HEK293 (cell line): ENCODE measurements around the gene INPP5A.

Experiments used
- CTCF ChIA-PET: fragments of 350-600 bp; formaldehyde crosslinking; extraction: SDS; loops from one replicate; lab custom pipeline; 2021; ENCODE audit warnings: antibody characterized with exemption; lab: Yijun Ruan, JAX
- POLR2A ChIA-PET: fragments of 300-600 bp; formaldehyde crosslinking; extraction: SDS; loops from one replicate; lab custom pipeline; 2020; ENCODE audit warnings: antibody characterized with exemption, inconsistent platforms; lab: Yijun Ruan, JAX
- H3K27ac ChIP-seq: fragments of 200-500 bp; sonication (Bioruptor generic); 2 replicates; pipeline ENCODE4 v1.5.1; 2014; ENCODE audit warnings: low read depth, low read length, control low read depth, inconsistent platforms; ENCODE audit errors: extremely low read depth
- H3K36me3 ChIP-seq, 2 experiments: fragments of 200-500 bp in 1 of 2; sonication (Bioruptor generic) in 1 of 2; 1 replicate in 1 of 2; 2 replicates in 1 of 2; pipeline ENCODE4 v1.5.1; 2014 to 2017; ENCODE audit warnings: inconsistent platforms in 2 of 2, low read length in 2 of 2; ENCODE audit not compliant: control insufficient read depth in 2 of 2, insufficient read depth in 1 of 2
- H3K4me1 ChIP-seq: fragments of 200-500 bp; sonication (Bioruptor generic); 2 replicates; pipeline ENCODE4 v1.5.1; 2014; ENCODE audit warnings: mild to moderate bottlenecking, low read length, inconsistent platforms; ENCODE audit not compliant: control insufficient read depth, insufficient read depth
- H3K4me3 ChIP-seq: 2 replicates; pipeline ENCODE4 v1.5.1; 2011; ENCODE audit warnings: low read depth, mild to moderate bottlenecking, control low read depth, low read length, moderate library complexity
- H3K9me3 ChIP-seq: fragments of 200-500 bp; sonication (Bioruptor generic); 2 replicates; pipeline ENCODE4 v1.5.1; 2014; ENCODE audit warnings: low read depth, low read length, inconsistent platforms; ENCODE audit not compliant: control insufficient read depth, insufficient read depth
- KLF16 ChIP-seq: fragments of 450-650 bp; formaldehyde crosslinking; IDR thresholded peaks from 2 replicates; pipeline ENCODE4 v1.5.1; 2017; ENCODE audit warnings: missing biosample characterization, missing genetic modification characterization
- SALL2 ChIP-seq: fragments of 450-650 bp; formaldehyde crosslinking; IDR thresholded peaks from 2 replicates; pipeline ENCODE4 v1.5.0; 2017; ENCODE audit warnings: missing biosample characterization, mild to moderate bottlenecking, missing genetic modification characterization, borderline replicate concordance
- SCRT2 ChIP-seq: fragments of 450-650 bp; formaldehyde crosslinking; IDR thresholded peaks from 2 replicates; pipeline ENCODE4 v1.5.1; 2016; ENCODE audit warnings: missing biosample characterization, missing genetic modification characterization
- ZNF138 ChIP-seq: fragments of 450-650 bp; formaldehyde crosslinking; IDR thresholded peaks from 2 replicates; pipeline ENCODE4 v1.5.1; 2016; ENCODE audit warnings: missing biosample characterization, missing genetic modification characterization, borderline replicate concordance
- ZNF169 ChIP-seq: fragments of 450-650 bp; formaldehyde crosslinking; IDR thresholded peaks from 2 replicates; pipeline ENCODE4 v1.5.1; 2016; ENCODE audit warnings: missing biosample characterization, missing genetic modification characterization
- ZNF184 ChIP-seq: fragments of 450-650 bp; IDR thresholded peaks from 2 replicates; pipeline ENCODE4 v1.5.1; 2018; ENCODE audit warnings: missing biosample characterization, mild to moderate bottlenecking, missing genetic modification characterization
- ZNF274 ChIP-seq, 2 experiments: fragments of 200-500 bp in 1 of 2; fragments of 450-650 bp in 1 of 2; sonication (Bioruptor generic) in 1 of 2; formaldehyde crosslinking in 1 of 2; IDR thresholded peaks; 2 replicates each; pipeline versions ENCODE4 v1.5.1 to v1.6.1; 2014 to 2016; ENCODE audit warnings: borderline replicate concordance in 1 of 2, inconsistent platforms in 1 of 2, low read length in 1 of 2, missing biosample characterization in 1 of 2, missing genetic modification characterization in 1 of 2
- ZNF555 ChIP-seq: fragments of 450-650 bp; formaldehyde crosslinking; conservative IDR thresholded peaks from 2 replicates; pipeline ENCODE4 v1.5.1; 2017; ENCODE audit warnings: missing biosample characterization, mild to moderate bottlenecking, missing genetic modification characterization, inconsistent platforms
- ZNF585B ChIP-seq: fragments of 450-650 bp; formaldehyde crosslinking; IDR thresholded peaks from 2 replicates; pipeline ENCODE4 v1.5.1; 2016; ENCODE audit warnings: missing biosample characterization, missing genetic modification characterization
- ZNF658 ChIP-seq: fragments of 450-650 bp; formaldehyde crosslinking; IDR thresholded peaks from 2 replicates; pipeline ENCODE4; 2016; ENCODE audit warnings: missing biosample characterization, missing genetic modification characterization
- ZNF670 ChIP-seq: fragments of 450-650 bp; formaldehyde crosslinking; IDR thresholded peaks from 2 replicates; pipeline ENCODE4 v1.5.1; 2016; ENCODE audit warnings: missing biosample characterization, missing genetic modification characterization, low read depth
- ZNF791 ChIP-seq: fragments of 450-650 bp; formaldehyde crosslinking; IDR thresholded peaks from 2 replicates; pipeline ENCODE4 v1.5.1; 2016; ENCODE audit warnings: missing biosample characterization, missing genetic modification characterization
- ZNF792 ChIP-seq: fragments of 450-650 bp; formaldehyde crosslinking; IDR thresholded peaks from 2 replicates; pipeline ENCODE4 v1.5.1; 2016; ENCODE audit warnings: missing biosample characterization, missing genetic modification characterization
- TF ChIP-seq, protein P1 (sequence below): fragments of 450-650 bp; formaldehyde crosslinking; IDR thresholded peaks from 2 replicates; pipeline ENCODE4 v1.5.1; 2016; ENCODE audit warnings: missing biosample characterization, missing genetic modification characterization
- TF ChIP-seq, protein P2 (sequence below): fragments of 450-650 bp; formaldehyde crosslinking; IDR thresholded peaks from 2 replicates; pipeline ENCODE4 v1.5.1; 2016; ENCODE audit warnings: missing biosample characterization, missing genetic modification characterization
- TF ChIP-seq, protein P3 (sequence below): fragments of 450-650 bp; formaldehyde crosslinking; IDR thresholded peaks from 2 replicates; pipeline ENCODE4; 2016; ENCODE audit warnings: missing biosample characterization, missing genetic modification characterization

INPP5A gene

DNA sequence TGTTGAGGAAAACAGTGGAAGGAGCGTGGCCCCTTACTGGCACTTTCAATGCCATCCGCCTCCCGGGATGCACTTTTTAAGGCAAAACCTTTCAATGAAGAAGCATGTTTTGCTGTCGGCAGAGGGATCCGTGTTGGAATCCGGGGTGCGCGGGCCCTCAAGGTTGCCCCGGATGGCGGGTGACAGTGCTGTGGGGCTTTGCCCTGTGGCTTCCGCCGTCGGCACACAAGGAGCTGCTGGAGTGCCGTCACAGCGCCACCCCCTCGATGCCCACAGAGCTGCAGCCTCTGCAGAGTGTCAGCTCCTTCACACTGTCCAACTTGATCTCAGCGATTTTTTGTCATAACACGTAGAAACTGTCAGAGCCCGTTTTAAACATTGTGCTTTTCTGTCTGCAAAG, 189.4 kb downstream of the INPP5A start:
- ChIA-PET POLR2A (no interaction called here), CTCF (no interaction called here)
- Histone ChIP-seq H3K27ac (no peak overlapping the region), H3K9me3 (no peaks in the 10 kb centered on the region), H3K36me3 (no peaks in the 10 kb centered on the region), H3K4me1 (no peaks in the 10 kb centered on the region), H3K4me3 (no peak overlapping the region)
- TF ChIP-seq ZNF792 (tag by site-specific recombination), result no peak
- TF ChIP-seq ZNF585B (tag by site-specific recombination), result no peak
- TF ChIP-seq KLF16 (tag by site-specific recombination), result no peak
- no peak for TF ChIP-seq ZNF138 (tag by site-specific recombination)
- TF ChIP-seq ZNF658 (tag by site-specific recombination), result no peak
- no peak for TF ChIP-seq ZNF274 (IDR thresholded peaks at IDR 0.05; ENCODE audit: low read length)
- no peak for TF ChIP-seq ZNF274 (tag by site-specific recombination; IDR thresholded peaks at IDR 0.05; ENCODE audit: borderline replicate concordance)
- TF ChIP-seq, protein P1, sequence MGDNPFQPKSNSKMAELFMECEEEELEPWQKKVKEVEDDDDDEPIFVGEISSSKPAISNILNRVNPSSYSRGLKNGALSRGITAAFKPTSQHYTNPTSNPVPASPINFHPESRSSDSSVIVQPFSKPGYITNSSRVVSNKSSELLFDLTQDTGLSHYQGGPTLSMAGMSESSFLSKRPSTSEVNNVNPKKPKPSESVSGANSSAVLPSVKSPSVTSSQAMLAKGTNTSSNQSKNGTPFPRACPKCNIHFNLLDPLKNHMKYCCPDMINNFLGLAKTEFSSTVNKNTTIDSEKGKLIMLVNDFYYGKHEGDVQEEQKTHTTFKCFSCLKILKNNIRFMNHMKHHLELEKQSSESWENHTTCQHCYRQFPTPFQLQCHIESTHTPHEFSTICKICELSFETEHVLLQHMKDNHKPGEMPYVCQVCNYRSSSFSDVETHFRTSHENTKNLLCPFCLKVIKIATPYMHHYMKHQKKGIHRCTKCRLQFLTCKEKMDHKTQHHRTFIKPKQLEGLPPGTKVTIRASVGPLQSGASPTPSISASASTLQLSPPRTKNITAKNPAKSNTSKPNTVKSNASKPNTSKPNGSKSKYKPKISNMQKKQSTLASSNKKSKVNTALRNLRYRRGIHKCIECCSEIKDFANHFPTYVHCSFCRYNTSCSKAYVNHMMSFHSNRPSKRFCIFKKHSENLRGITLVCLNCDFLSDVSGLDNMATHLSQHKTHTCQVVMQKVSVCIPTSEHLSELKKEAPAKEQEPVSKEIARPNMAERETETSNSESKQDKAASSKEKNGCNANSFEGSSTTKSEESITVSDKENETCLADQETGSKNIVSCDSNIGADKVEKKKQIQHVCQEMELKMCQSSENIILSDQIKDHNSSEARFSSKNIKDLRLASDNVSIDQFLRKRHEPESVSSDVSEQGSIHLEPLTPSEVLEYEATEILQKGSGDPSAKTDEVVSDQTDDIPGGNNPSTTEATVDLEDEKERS (tag by site-specific recombination), result no peak
- no peak for TF ChIP-seq ZNF791 (tag by site-specific recombination)
- TF ChIP-seq ZNF184, result no peak
- TF ChIP-seq ZNF555 (tag by site-specific recombination), result no peak

DNA sequence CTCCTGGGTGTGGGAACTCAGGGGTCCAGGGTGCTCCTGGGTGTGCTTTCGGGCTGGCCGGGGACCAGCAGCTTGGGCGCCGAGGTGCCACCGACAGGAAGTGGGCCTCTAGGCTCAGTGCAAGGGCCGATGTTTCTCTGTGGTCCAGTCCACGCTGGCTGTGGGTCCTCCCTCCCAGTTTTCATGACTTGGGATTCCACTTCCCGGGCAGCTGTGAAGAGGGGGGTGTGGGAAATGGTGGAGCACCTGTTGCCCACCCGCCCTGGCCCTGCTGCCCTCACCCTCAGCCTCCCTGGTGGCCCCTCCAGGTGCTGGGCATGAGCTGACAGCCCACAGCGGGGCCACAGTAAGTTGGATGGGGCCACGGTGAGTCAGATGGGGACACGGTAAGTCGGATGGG, 189.8 kb downstream of the INPP5A start:
- Histone ChIP-seq H3K27ac (no peak overlapping the region), H3K4me3 (no peak overlapping the region), H3K9me3 (no peaks in the 10 kb centered on the region), H3K4me1 (no peaks in the 10 kb centered on the region), H3K36me3 (no peaks in the 10 kb centered on the region)
- TF ChIP-seq, protein P2, sequence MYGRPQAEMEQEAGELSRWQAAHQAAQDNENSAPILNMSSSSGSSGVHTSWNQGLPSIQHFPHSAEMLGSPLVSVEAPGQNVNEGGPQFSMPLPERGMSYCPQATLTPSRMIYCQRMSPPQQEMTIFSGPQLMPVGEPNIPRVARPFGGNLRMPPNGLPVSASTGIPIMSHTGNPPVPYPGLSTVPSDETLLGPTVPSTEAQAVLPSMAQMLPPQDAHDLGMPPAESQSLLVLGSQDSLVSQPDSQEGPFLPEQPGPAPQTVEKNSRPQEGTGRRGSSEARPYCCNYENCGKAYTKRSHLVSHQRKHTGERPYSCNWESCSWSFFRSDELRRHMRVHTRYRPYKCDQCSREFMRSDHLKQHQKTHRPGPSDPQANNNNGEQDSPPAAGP, result no peak
- no peak for TF ChIP-seq ZNF670
- TF ChIP-seq SCRT2 (tag by site-specific recombination), result peak; percentile 34; the same call in 1 of the 2 replicates
- no peak for TF ChIP-seq ZNF169
- TF ChIP-seq, protein P3, sequence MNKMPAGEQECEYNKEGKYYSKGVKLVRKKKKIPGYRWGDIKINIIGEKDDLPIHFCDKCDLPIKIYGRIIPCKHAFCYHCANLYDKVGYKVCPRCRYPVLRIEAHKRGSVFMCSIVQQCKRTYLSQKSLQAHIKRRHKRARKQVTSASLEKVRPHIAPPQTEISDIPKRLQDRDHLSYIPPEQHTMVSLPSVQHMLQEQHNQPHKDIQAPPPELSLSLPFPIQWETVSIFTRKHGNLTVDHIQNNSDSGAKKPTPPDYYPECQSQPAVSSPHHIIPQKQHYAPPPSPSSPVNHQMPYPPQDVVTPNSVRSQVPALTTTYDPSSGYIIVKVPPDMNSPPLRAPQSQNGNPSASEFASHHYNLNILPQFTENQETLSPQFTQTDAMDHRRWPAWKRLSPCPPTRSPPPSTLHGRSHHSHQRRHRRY (tag by site-specific recombination), result no peak
- ChIA-PET POLR2A (no interaction called here), CTCF (no interaction called here)

DNA sequence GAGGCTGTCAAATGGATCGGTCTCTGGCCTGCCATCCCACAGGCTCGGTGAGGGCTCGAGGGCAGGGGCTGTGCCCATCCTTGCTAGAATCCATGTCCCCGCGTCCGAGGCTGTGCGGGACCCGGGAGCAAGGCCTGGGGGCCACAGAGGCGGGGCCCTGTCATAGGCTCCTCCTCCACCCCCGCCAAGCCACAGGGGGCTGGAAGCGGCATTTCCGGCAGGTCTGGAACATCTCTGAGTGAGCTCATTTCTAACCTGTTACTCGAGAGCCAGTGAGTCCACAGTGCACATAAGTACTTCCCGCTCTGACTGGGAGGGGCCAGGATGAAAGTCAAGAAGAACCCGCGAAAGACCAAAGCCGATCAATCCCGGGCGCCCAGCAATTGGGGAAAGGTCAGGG, 190.7 kb downstream of the INPP5A start:
- CTCF ChIA-PET, result no interaction called here
- POLR2A ChIA-PET, result no interaction called here
- H3K4me1 ChIP-seq, result no peaks in the 10 kb centered on the region

More for the DNA sequence above, 190.7 kb downstream of the INPP5A start:
- no peak overlapping the region for H3K4me3 ChIP-seq
- no peaks in the 10 kb centered on the region for H3K9me3 ChIP-seq
- H3K27ac ChIP-seq, result no peak overlapping the region
- H3K36me3 ChIP-seq, result no peaks in the 10 kb centered on the region
- peak; percentile 44; the same call in 1 of the 2 replicates for TF ChIP-seq SCRT2 (tag by site-specific recombination)
- TF ChIP-seq SALL2, result no peak
